Muscle of back (tissue), 11 donors: ENCODE measurements around the gene OPN4. TPM values are rescaled to one million over a fixed set of nuclear protein-coding genes. Genes with fewer than 3 reads are reported as not detected.
A peak's percentile ranks its signal among the peaks of the same experiment; 100 is the strongest.

Source experiments
- DNase-seq, 3 donors: peaks; one replicate each; pipeline versions ENCODE4 v3.0.0 to v3.0.0-alpha.2; 2013
- polyA plus RNA-seq, 10 donors: library from polyadenylated mRNA; unstranded; fragments of 120-200 nt; gene quantifications; one replicate each; pipeline ENCODE4 v1.2.1, GENCODE V29; 2013; ENCODE audit not compliant: insufficient read length in 10 of 10

OPN4 gene
- polyA plus RNA-seq, 10 donors: 1.3 to 2.9 (median 1.9) TPM

- no peak for DNase-seq
Observed at GRCh38 chr10:86662186-86663045, 8.1 kb downstream of the OPN4 start.

- no peak for DNase-seq
Observed at GRCh38 chr10:86663046-86663345, 8.6 kb downstream of the OPN4 start.

- DNase-seq: no peak
Observed at GRCh38 chr10:86663576-86664339, 9.4 kb downstream of the OPN4 start.

GRCh38 chr10:86664341-86665217 lies 10.2 kb downstream of the OPN4 start:
- peak in 1 of 3 donors; percentile 80 for DNase-seq

- no peak for DNase-seq
Observed at GRCh38 chr10:86665218-86665607, 10.9 kb downstream of the OPN4 start.

GRCh38 chr10:86665868-86666267 lies 11.5 kb downstream of the OPN4 start:
- no peak for DNase-seq

- no peak for DNase-seq
Observed at GRCh38 chr10:86666538-86666937, 12.2 kb downstream of the OPN4 start.

- DNase-seq: peak; percentile 60 to 75 (median 71)
Observed at GRCh38 chr10:86667421-86668181, 13.3 kb downstream of the OPN4 start.

- DNase-seq: peak in 2 of 3 donors; percentile 62 to 80
Observed at GRCh38 chr10:86668297-86669165, 14.2 kb downstream of the OPN4 start, which contains the start of gene LDB3. TSS of gene LDB3 (plus strand) at chr10:86668511. CDS start at chr10:86668692, 181 bp downstream.

- no peak for DNase-seq
Observed at GRCh38 chr10:86670290-86670811, 16.0 kb downstream of the OPN4 start.

GRCh38 chr10:86670876-86671275 lies 16.5 kb downstream of the OPN4 start:
- no peak for DNase-seq

GRCh38 chr10:86671419-86671818 lies 17.1 kb downstream of the OPN4 start:
- DNase-seq: no peak

GRCh38 chr10:86671985-86672710 lies 17.8 kb downstream of the OPN4 start:
- DNase-seq: peak in 1 of 3 donors; percentile 79

GRCh38 chr10:86673216-86673826 lies 19.0 kb downstream of the OPN4 start:
- no peak for DNase-seq

- DNase-seq: no peak
Observed at GRCh38 chr10:86673827-86674581, 19.7 kb downstream of the OPN4 start.

- DNase-seq: peak in 1 of 3 donors; percentile 61
Observed at GRCh38 chr10:86674912-86675311, 20.6 kb downstream of the OPN4 start.

GRCh38 chr10:86677374-86677773 lies 23.0 kb downstream of the OPN4 start:
- no peak for DNase-seq
